GM04504 (cell line): Measurements from ENCODE around the gene YRDC.

Source experiments
- DNase-seq: peaks from one replicate; pipeline ENCODE4 v3.0.0-alpha.2; 2012; ENCODE audit warnings: low read depth

Gene YRDC

DNA sequence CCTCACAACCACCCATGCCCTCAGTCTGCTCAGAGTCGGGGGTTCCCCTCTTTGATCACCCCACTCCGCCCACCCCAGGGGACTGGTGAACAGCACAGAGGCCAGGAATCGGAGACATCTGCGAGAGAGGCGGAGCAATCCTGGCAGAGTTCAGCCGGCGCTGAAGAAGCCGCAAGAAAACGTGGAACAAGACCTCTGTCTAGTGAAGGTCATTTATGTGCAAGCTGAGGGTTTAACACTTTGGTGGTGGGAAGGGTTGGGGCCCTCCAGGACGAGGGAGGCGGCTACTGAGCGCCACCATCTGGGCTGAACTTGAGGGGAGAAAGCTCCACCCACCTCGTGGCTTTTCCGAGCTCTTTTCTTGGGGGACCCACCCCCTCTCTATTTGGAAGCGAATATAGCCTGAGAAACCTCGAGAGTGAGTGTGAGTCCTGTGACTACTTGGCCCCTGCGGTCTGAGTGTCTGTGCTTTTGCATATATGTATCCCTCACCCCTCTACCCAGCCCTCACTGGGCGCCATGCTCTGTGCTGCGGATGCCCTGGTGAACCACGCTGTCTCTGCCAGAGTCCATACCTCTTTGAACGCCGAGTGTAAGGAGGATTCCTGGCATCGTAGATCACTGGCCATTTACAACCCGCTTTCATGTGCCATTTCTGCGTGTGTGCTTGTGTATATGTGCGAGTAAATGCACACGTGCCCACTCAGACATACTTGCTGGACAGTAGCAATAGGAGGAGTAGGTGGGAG lies 41.9 kb downstream of the YRDC start:
- no peak for DNase-seq

GRCh38 chr1:37764888-37765441 lies 43.0 kb downstream of the YRDC start, which contains the start of gene EPHA10:
TSS of gene EPHA10 (minus strand) at chr1:37765120. CDS start at chr1:37765066, 54 bp downstream.
- no peak for DNase-seq

- no peak for DNase-seq
Measured at GRCh38 chr1:37764414-37764825, 43.6 kb downstream of the YRDC start.

- DNase-seq, result no peak
Measured at GRCh38 chr1:37763791-37764413, 44.1 kb downstream of the YRDC start.

DNA sequence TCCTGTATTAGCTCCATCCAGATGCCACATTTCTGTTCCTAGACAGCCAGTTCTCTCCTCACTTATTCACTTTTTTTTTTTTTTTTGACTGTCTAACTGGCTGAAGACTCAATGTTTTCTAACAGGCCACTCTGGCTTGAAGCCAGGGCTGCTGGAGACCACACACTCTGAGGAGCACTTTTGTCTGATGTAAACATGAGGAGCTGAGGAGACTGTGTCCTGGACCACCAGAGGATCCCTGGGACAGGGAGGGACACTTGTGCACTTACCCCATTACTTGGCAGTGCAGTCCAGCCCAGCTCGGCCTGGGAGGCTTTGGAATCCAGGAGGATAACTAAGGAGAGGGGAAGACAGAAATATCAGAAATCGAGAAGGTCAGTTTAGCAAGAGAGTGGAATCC lies 45.5 kb downstream of the YRDC start:
- no peak for DNase-seq

DNA sequence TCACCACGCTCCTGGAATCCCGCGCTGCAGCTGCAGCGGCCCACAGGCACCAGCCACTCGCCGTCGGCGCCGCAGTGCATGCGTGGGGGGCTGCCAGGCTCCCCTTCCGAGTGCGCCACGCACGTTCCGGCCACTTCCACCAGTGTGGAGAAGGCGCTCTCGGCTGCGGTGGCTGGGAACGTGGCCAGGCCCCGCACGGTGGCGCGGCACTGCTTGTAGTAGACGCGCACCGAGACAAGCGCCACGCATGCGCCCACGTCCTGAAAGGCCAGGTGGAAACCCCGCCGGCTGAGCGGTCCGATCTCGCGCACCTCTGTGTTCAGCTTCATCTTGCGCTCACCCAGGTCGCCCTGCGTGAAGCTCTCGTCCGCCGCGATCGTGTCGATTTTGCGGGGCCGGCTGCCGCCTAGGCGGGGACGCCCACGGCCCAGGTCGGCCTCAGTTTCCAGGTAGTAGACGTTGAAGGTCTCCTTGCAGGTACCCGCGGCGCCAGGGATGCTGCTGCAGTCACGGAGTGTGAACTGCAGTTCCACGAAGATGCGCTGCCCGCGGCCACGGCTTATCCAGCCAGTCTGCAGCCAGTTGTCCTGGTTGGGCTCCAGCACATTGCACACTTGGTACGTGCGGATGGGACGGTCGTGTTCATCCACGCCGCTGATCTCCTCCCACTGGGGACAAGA lies 46.5 kb downstream of the YRDC start:
- no peak for DNase-seq

DNA sequence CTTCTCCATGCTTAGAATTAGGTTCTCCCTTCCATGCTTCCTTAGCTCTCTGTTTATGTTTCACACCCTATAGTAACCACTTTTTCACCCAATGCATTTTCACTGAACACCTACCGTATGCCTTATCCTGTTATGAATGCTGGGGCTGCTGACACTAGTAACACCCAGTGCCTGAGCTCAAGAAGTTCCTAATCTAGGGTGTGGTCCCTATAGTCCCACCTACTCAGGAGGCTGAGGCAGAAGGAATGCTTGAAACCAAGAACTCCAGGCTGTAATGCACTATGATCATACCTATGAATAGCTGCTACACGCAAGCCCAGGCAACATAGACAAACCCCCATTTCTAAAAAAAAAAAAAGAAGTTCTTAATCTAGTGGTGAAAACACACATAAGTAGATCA lies 48.6 kb downstream of the YRDC start:
- DNase-seq, result no peak

DNA sequence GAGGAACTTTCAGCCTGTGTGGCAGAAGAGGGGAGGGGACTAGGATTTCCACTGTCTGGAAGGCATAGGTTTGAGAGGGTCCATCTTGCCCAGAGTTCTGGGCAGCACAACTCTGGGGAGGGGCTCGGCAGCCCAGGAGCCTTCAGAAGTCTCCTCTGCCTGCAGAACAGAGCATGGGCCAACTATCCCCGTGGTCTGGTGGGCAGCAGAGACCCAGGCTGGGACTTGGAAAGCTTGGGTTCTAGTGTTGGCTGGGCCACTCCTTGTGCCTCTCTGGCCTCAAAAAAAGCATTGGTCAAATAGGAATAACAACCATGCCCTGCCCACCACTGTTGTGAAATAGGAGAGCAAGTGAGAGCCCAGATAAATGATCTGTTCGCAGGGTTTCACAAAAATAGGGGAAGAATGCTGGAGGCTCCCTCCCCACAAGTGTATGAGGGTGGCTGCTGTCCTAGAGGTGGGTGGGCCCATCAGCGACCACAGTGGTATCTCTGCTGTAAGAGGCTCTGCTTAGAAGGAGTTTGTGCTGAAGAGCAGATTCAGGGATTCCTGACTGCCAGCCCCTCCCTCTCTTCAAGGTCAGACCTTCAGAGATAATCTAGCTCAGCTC lies 52.0 kb downstream of the YRDC start:
- DNase-seq, result no peak

- DNase-seq, result no peak
Measured at GRCh38 chr1:37755290-37755689, 52.7 kb downstream of the YRDC start.

DNA sequence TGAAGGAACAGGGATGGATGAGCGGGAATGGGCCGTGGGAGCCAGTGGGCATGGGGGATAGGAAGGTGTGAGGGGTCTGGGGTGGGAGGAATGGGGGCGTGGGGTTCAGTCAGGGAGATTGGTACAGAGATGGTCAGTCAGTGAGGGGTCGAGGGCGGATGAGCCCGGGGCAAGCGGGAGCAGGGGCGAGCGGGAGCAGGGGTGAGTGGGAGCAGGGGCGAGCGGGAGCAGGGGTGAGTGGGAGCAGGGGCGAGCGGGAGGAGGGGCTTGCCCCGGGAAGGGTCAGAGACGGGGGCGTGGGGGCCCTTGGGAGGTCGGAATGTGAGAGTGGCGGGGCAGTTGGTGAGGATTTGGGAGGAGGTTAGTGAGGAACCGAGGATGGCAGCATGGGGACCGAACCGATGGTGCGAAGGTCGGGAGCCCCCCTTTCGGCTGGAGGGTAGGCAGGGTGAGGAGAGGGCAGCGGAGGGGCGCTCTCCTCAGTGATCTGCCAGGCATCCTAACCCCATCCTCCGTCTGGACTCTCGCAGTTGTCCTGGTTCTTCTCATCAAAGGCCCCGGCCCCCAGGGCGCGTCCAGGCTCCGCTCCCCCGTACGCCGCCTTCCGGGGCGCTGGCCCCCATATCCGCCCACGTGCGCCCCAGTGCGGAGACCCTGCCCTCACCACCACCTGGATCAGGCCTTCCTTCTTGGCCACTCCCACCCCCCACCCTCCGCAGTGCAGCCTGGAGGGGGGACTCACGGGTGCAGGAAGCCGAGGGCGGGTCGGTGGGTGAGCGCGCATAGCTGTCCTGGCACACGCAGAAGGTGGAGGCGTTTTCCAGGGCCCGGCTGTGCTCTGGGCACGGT lies 54.3 kb downstream of the YRDC start:
- DNase-seq, result no peak
